Bronchial epithelial cell (primary cell): ENCODE results near the gene SLC18A2. TPM values are rescaled to one million over a fixed set of nuclear protein-coding genes. Genes with fewer than 3 reads are reported as not detected.

Source experiments
- DNase-seq: peaks from one replicate; pipeline ENCODE4 v3.0.0-alpha.2; 2010; ENCODE audit warnings: low read depth
- FAIRE-seq: peaks from 2 replicates; lab custom pipeline; 2011; peaks lifted over from hg19 to GRCh38; lab: Jason Lieb, UNC
- H3K27me3 ChIP-seq: 2 replicates; pipeline ENCODE4 v1.5.1; 2011; ENCODE audit warnings: low read length; ENCODE audit not compliant: control insufficient read depth, insufficient read depth
- H3K36me3 ChIP-seq: 2 replicates; pipeline ENCODE4 v1.5.1; 2011; ENCODE audit warnings: low read length; ENCODE audit not compliant: control insufficient read depth, insufficient read depth
- H3K4me3 ChIP-seq: 2 replicates; pipeline ENCODE4 v1.5.1; 2011; ENCODE audit warnings: mild to moderate bottlenecking, low read depth, low read length, control low read depth
- CTCF ChIP-seq: IDR thresholded peaks from 2 replicates; pipeline ENCODE4 v1.5.1; 2011; ENCODE audit warnings: mild to moderate bottlenecking, moderate library complexity, low read length, control low read depth, inconsistent platforms; ENCODE audit not compliant: insufficient read depth, severe bottlenecking
- total RNA-seq: library from RNA; depleted of rRNA; stranded (reverse); fragments of >200 nt; gene quantifications from 2 replicates; pipeline ENCODE4 v1.2.1, GENCODE V29; 2014

SLC18A2 gene
- total RNA-seq, 1 donor from 2014 or later = not detected

GRCh38 chr10:117239721-117240620, 943 bp upstream of the SLC18A2 start:
- no peak for TF ChIP-seq CTCF
- Histone ChIP-seq H3K36me3 (no peaks in the 10 kb centered on the region), H3K4me3 (no peak overlapping the region), H3K27me3 (peaks cover 21% of the 10 kb centered on the region)
- DNase-seq (no peak), FAIRE-seq (no peak)

- no peaks in the 10 kb centered on the region for H3K36me3 ChIP-seq
- H3K27me3 ChIP-seq = peaks cover 19% of the 10 kb centered on the region
- FAIRE-seq (no peak), DNase-seq (no peak)
- no peak for TF ChIP-seq CTCF
- no peak overlapping the region for H3K4me3 ChIP-seq
Measured at GRCh38 chr10:117241541-117242462, 888 bp downstream of the SLC18A2 start.

- Histone ChIP-seq H3K27me3 (peaks cover 19% of the 10 kb centered on the region), H3K36me3 (no peaks in the 10 kb centered on the region), H3K4me3 (no peak overlapping the region)
- FAIRE-seq (no peak), DNase-seq (no peak)
- TF ChIP-seq CTCF = no peak
Measured at GRCh38 chr10:117242463-117242832, 1.5 kb downstream of the SLC18A2 start.

- peaks cover 5% of the 10 kb centered on the region for H3K27me3 ChIP-seq
- TF ChIP-seq CTCF = no peak
- H3K36me3 ChIP-seq = no peaks in the 10 kb centered on the region
- H3K4me3 ChIP-seq = no peak overlapping the region
- DNase-seq (peak; percentile 28), FAIRE-seq (no peak)
Measured at GRCh38 chr10:117246997-117247671, 6.2 kb downstream of the SLC18A2 start.

- TF ChIP-seq CTCF = no peak
- no peak for DNase-seq
- Histone ChIP-seq H3K27me3 (peaks cover 2% of the 10 kb centered on the region), H3K36me3 (no peaks in the 10 kb centered on the region), H3K4me3 (no peak overlapping the region)
- no peak for FAIRE-seq
Measured at GRCh38 chr10:117248750-117249465, 8.0 kb downstream of the SLC18A2 start.
